Caki2 (cell line): ENCODE results near the gene DGUOK. TPM values are rescaled to one million over a fixed set of nuclear protein-coding genes. Genes with fewer than 3 reads are reported as not detected.
"Not testable (repeated sequence)": the region's sequence is repeated elsewhere in the genome, so short reads cannot be mapped to it uniquely, and the experiment has no call there.

ENCODE experiments used
- DNase-seq: peaks from one replicate; pipeline ENCODE4 v3.0.0-alpha.2; 2015; ENCODE audit warnings: low read depth
- in situ Hi-C: cut with HindIII; loops from 2 replicates; pipeline ENCODE4 v1.10.0; 2016; ENCODE audit warnings: low sequenced_read_pairs, low pct_unique_long_range_greater_than_20kb, mixed read lengths
- total RNA-seq: library from RNA; depleted of rRNA; stranded (reverse); fragments of >200 nt; shearing (Covaris generic); gene quantifications from 2 replicates; pipeline ENCODE4 v1.2.3, GENCODE V29; 2014; ENCODE audit warnings: low replicate concordance

The DGUOK gene
- total RNA-seq, 1 experiment from 2014 or later, result 54.4 TPM

DNA sequence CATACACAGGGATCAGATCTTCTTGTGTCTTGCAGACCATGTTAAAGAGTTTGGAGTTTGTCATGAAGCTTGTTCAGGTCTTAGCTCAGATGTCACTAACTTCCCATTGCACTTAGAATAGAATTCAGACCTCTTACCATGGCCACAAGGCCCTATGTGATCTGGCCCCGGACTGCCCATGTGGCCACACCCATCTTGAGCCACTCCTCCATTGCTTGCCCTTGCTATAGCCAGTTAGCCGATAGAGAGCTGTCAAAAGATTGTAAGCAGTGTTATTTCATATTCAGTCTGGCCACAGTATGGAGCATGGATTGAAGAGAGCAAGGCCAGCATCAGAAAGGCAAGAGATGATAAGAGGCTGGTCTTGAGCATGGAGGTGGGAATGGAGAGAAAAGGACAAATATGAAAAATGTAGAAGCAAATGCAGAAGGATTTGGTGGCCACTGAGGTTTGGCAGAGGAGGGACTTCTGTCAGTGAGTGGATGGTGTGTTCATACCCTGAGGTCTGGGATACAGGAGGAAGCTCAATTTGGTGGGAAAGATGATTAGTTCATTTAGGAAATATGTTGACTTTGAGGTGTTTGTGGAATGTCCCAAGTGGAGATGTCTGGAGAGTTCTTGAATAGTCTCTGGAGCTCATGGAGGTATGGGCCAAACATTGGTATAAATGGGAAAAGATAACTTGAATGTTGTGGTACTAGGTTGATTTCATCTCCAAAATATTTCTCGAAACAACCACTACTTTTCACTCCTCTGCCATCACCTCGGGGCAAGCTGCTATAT is 10.6 kb downstream of the DGUOK start:
- DNase-seq, result no peak
- in situ Hi-C loops, result no loop called here

DNA sequence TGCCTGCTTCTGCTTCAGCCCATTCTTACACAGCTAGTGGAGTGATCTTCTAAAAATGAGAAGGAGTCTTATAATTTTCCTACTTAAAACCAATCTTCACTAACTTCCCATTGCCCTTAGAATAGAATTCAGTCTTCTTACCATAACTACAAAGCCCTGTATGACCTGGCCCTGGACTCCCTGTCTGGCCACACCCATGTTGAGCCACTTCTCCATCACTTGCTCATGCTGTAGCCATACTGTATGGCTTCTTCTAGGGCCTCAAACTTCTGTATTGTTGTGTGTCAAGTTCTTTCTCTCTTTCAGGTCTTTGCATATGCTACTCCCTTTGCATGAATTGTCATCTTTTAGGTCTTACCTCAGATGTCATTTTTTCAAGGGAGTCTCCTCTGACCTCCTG is 11.2 kb downstream of the DGUOK start:
- in situ Hi-C loops, result no loop called here
- no peak for DNase-seq

DNA sequence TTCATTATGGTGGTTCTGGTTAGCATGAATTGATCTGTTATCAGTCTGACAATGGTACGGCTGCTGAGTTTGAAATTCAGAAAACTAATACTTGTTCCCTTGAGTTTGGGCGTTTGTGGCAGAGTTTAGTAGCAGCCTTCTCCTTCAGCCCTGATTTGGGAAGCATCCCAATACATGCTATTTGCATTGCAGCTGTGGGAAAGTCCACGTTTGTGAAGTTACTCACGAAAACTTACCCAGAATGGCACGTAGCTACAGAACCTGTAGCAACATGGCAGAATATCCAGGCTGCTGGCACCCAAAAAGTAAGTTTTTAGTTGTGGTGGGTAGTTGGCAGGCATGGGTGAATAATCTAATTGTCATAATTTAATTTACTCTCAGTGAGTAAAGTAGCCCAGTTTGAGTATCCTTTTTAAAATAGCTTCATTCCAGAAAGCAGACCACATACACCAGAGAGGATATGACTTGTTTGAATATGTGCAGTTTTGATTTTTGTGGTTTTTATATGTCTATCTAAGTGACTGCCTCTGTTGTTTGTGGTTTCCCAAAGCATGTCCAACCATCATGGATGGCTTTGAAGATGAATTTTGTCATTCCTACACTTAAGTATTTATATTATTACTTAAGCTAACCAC is 12.2 kb downstream of the DGUOK start:
- DNase-seq, result no peak
- in situ Hi-C loops, result no loop called here

DNA sequence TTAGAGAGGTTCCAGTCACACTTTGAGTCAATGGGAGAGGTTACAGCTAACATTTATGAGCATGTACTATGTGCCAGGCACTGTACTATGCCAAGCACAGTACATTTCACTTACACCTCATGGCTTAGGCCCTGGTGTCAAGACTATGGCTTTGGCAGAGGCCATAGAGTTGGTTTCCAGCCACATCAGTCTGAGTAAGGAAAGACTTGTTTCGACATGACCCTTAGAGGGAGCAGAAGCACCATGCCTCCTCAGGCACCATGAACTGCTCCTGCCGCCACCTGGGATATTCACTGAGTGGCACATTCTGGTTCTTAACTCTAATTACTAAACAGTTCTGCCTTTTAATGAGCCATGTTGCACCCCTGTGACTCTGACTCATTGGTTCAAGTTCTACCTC is 12.7 kb downstream of the DGUOK start:
- in situ Hi-C loops, result no loop called here
- DNase-seq, result no peak

DNA sequence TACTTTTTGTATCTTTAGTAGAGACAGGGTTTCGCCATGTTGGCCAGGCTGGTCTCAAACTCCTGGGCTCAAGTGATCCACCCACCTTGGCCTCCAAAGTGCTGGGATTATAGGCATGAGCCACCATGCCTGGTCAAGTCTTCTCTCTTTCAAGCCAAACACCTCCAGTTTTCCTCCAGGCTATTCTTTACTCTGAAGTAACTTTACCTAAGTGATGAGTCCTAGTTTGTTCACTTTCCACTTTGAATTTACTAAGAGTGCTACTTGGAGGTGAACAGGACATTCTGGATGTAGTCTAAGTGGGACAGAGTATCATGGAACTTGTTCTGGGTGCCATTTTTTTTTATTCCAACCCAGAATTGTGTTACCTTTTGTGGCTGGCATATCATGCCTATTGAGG is 13.4 kb downstream of the DGUOK start:
- DNase-seq, in situ Hi-C loops: not testable (repeated sequence)

DNA sequence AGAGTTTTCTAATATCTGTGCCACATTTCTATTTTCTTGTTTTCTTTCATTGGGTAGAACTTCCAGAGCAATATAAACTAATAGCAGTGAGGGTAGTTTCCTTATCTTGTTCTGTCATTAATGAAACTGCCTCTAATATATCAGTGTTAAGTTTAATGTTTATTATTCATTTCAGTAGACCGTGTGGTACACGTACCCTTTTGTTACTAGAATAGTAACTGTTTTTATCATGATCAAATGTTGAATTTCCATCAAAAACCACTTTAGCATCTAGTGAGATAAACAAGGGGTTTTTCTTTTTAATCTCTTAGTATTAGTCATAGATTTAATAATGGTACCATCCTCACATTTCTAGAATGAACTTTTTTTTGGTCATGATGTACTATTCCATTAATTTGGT is 16.0 kb downstream of the DGUOK start:
- in situ Hi-C loops, result no loop called here
- DNase-seq, result no peak

DNA sequence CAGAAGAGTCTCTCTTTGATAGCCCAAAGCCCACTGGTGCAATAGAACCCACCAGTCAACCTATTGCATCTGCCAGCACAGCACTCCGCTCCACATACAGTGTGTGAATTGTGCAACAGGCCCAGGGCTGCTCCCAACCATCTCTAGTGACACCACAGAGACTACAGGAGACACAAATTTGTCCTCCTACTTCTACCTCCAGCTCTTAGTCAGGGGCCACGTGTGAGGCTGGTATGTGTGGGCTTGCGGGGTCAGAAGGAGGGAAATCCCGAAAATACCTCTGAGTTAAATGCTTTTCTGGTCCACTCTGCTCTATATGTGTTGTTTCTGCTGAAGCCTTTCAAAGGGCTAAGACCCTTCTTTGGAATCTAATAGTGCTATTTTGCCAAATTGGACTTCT is 18.0 kb downstream of the DGUOK start:
- in situ Hi-C loops, result no loop called here
- DNase-seq, result no peak

DNA sequence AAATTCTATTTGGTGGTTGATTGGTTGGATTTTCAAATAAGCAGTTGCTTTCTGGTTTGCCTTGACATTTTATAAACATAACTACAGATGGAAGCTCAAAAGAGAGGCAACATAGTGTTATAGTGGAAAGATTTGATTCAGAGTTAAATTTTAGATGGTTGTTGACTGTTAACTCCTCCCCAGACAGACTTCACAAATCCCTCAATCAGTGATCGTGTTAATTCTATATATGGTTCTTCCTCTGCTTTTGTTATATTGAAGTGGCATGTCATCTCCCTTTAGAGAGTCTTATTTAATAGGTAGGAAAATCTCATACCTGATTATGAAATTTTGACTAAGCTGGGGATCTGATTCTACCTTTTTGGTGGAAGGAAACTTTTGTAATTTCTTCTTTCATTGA is 19.5 kb downstream of the DGUOK start:
- in situ Hi-C loops, result no loop called here

DNA sequence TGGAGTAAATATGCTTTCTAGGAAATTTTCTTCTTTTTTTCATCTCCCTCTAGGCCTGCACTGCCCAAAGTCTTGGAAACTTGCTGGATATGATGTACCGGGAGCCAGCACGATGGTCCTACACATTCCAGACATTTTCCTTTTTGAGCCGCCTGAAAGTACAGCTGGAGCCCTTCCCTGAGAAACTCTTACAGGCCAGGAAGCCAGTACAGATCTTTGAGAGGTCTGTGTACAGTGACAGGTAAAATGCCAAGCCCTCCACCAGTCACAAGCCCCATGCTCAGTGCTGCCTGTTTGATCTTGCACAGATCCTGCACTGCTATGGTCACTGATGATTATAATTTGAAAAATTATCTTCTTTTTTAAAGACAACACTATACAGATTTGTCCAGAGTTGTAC is 20.0 kb downstream of the DGUOK start:
- in situ Hi-C loops, result no loop called here
- no peak for DNase-seq

More for the DNA sequence above, 19.5 kb downstream of the DGUOK start:
- no peak for DNase-seq

DNA sequence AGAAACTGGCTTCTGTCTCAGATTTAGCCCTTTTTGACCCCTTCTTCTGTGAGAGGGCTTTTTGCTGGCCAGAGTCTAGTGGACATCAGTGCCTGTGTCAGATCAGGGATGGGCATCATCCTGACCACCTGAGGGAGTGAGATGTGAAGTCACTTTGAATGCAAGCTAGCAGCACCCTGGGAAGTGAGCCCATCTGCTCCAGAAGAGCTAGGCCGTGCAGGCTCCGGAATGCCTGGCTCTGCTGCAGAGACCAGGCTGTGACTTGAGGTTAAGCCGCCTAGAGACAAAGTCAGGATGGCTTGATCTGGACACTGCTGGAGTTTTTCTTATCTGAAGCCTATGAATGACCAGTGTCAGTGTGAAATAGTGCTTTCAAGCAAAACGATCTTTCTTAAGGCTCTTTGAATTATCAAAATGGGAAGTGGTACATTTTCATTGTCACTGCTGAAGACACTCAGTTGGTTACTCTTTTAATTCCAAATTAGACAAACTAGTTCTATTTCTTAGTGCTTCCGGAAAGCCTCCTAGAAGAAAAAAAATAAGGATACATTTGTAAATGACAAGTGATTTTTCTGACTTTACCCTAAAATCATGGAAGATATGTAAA is 20.8 kb downstream of the DGUOK start:
- no peak for DNase-seq
- in situ Hi-C loops, result no loop called here

DNA sequence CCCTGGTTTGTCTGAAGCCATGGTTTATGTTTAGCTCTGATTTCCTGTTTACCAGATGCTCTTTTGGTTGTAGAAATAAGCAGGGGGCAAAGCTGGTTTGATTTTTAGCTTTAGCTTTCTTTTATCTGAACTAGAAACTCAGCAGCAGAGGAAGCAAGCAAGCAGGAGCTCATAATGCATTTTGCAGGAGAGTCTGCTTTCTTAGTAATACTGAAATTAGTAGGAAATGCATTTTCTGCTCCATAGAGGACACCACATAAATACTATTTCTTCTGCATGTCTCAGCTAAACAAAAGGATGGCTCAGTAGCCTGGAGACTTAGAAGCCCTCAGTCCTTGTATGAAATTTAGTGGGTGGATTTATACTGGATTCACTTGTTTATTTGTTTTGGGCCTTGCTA is 23.1 kb downstream of the DGUOK start:
- in situ Hi-C loops, result no loop called here
- no peak for DNase-seq

DNA sequence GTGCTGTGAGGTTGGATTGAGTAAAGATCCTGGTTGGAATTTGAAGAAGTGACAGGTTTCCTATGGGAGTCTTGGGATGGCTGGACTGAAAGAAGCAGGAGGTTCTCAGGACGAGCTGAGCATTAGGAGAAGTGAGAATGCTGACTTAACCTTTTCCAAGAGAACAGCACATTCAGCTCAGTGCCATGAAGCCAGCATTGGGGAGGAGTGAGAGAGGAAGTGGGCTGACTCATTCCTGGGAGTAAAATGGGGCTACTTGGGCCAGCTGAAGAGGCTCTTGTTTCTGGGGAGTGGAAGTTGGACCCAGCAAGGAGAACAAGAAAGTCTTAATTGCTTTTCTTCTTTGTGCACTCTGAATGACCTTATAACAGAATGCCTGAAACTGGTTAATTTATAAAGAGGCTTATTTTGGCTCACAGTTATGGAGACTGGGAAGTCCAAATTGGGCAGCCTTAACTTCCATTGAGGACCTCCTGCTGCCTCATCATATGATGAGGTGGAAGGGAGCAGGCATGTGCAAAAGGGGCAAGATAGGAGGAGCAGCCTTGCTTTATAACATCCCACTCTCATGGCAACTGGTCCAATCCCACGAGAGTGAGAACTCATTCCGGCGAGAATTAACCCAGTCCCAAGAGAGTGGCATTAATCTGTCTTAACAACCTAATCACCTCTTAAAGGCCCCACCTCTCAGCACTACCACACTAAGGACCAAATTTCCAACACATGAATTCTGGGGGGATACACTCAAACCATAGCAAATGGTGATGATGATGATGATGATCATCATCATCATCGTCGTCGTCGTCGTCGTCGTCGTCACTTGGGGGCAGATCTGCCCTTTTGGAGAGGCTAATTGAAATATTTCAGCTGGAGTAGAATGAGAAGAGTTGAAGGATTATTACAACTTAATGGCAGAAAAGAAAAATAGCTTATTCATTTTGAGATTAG is 26.1 kb downstream of the DGUOK start:
- no peak for DNase-seq
- in situ Hi-C loops, result no loop called here

DNA sequence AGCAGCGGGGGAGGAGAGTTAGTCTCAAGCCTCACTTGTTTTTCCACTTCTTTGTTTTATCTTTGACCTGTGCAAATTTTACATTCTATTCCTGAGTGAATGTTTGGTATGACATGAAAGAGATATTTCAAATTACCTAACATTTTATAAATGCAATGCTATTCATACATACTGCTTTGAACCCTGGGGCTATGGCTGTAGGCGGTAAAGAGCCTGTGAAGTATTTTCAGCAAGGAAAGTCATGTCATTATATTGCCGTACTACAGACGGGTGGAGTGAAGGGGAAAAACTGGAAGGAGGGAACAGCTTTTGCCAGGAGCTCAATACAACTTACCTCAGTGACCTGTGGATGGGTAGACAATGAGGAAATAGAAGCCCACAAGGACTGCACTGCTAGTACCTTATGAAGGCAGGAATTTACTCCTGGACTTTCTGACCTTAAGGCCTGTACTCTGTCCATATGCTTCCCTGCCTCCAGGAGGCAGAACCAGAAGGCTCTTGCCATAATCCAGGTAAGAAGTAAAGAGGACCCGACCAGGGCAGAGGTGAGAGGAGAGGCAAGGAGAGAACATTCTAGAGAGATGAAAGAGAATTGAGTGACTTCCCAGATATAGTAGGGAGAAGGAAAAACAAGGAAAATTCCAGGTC is 29.7 kb downstream of the DGUOK start:
- in situ Hi-C loops, result no loop called here
- no peak for DNase-seq

DNA sequence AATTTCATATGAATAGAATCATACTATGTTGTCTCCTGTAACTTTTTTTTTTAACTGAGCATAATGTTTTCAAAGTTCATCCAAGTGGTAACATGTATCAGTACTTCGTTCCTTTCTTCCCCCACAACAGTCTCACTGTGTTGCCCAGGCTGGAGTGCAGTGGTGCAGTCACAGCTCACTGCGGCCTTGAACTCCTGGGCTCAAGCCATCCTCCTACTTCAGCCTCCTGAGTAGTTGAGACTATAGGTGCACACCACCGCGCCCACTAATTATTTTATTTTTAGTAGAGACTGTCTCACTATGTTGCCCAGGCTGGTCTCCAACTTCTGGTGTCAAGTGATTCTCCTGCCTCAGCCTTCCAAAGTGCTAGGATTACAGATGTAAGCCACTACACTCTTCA is 34.6 kb downstream of the DGUOK start:
- in situ Hi-C loops, result no loop called here
- no peak for DNase-seq

DNA sequence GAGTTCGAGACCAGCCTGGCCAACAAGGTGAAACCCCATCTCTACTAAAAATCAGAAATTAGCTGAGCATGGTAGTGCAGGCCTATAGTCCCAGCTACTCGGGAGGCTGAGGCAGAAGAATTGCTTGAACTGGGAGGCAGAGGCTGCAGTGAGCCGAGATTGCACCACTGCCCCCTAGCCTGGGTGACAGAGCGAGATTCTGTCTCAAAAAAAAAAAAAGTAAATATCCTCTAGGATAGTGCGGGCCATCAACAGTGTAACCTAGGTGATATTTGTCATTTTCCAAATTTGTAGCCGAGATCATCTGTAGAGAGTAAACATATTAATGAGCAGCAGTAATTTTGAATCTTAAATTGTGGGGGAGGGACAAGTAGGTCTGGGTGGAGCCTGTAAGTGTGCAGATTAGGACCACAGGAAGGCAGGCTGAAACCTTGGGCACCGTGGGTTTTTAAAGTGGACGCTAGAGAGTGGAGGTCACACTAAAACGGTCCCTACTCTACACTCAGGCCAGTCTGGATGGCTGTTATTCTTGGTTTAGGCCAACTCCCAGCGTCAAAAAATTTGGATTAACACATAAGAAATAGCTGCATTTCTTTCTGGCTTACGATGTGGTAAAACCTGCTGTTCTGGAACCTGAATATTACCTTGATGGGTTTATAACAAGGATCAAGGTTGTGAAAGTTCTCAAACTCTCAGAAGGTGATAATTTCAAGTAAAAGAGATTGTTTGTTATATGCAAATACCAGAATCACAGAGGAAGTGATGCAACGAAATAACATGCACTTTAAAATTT is 35.3 kb downstream of the DGUOK start:
- DNase-seq, result no peak
- in situ Hi-C loops, result no loop called here

DNA sequence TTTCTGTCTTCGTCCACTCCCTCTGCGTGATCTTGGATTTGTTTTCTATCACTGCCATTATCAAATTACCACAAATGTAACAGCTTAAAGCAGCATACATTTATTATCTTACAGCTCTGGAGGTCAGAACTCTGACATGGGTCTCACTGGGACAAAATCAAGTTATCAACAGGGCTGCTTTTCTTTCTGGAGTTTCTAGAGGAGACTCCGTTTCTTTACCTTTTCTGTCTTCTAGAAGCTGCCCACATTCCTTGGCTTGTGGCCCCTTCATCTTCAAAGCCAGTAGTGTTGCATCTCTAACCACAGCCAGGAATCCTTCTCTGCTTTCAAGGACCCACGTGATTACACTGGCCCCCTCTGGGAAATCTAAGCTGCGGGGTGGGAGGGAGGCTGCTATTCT is 36.1 kb downstream of the DGUOK start:
- in situ Hi-C loops, result no loop called here
- DNase-seq, result no peak

DNA sequence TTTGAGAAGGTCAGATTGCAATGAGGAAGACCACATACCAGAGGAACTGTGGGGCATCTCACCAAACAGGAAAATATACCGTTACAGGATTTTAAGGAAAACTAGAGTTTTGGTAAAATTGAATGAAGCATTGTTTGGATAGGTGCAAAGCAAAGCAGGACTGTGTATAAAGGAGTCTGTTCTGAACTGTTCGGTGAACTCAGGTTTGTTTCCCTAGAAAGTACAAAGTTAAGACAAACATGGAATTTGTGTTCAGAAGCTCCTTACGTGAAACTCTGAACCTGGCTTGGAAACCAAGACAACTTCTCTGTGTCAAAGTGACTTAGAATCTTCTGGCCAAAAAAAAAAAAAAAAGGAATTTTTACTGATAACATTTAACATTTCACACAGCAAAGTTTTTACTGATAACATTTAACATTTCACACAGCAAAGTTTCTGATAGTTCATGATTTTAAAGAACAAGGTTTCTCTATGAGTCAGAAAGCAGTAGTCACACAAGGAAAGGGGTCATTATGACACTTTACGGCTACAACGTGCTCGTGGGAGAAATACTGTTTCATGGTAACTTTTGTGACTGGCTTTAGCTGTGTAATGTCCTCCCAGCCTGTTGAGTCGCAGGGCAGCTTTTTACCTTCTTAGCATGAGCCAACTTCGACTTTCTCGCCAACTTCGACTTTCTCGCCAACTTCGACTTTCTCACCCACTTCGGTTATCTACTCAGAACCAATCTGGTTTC is 36.9 kb downstream of the DGUOK start:
- no peak for DNase-seq
- in situ Hi-C loops, result no loop called here
